ENCODE data around the gene STUM.
"Not testable (repeated sequence)": the region's sequence is repeated elsewhere in the genome, so short reads cannot be mapped to it uniquely, and the experiment has no call there.

The STUM gene

GRCh38 chr1:226610671-226611070 lies 62.1 kb downstream of the STUM start:
- TF ChIP-seq, protein P1, sequence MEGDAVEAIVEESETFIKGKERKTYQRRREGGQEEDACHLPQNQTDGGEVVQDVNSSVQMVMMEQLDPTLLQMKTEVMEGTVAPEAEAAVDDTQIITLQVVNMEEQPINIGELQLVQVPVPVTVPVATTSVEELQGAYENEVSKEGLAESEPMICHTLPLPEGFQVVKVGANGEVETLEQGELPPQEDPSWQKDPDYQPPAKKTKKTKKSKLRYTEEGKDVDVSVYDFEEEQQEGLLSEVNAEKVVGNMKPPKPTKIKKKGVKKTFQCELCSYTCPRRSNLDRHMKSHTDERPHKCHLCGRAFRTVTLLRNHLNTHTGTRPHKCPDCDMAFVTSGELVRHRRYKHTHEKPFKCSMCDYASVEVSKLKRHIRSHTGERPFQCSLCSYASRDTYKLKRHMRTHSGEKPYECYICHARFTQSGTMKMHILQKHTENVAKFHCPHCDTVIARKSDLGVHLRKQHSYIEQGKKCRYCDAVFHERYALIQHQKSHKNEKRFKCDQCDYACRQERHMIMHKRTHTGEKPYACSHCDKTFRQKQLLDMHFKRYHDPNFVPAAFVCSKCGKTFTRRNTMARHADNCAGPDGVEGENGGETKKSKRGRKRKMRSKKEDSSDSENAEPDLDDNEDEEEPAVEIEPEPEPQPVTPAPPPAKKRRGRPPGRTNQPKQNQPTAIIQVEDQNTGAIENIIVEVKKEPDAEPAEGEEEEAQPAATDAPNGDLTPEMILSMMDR (IDR thresholded peaks at IDR 0.05; ENCODE audit: low read depth, low read length, missing control alignments): no peak
- H3K27ac ChIP-seq: no peak overlapping the region
- no peaks in the 10 kb centered on the region for H3K27me3 ChIP-seq (replicated peaks)
- in situ Hi-C loops (cut with HindIII; ENCODE audit: low pct_ligation_motif_present, low sequenced_read_pairs): no loop called here
- DNase-seq: no peak
- no peak overlapping the region for H3K4me3 ChIP-seq (ENCODE audit: low read depth, low read length)
- H3K36me3 ChIP-seq (replicated peaks): no peaks in the 10 kb centered on the region

- TF ChIP-seq, protein P1 (IDR thresholded peaks at IDR 0.05; ENCODE audit: low read depth, low read length, missing control alignments): peak; percentile 32
- DNase-seq: no peak
- Histone ChIP-seq H3K36me3 (replicated peaks) (no peaks in the 10 kb centered on the region), H3K27ac (no peak overlapping the region), H3K4me3 (ENCODE audit: low read depth, low read length) (no peak overlapping the region), H3K27me3 (replicated peaks) (no peaks in the 10 kb centered on the region)
- in situ Hi-C loops (cut with HindIII; ENCODE audit: low pct_ligation_motif_present, low sequenced_read_pairs): no loop called here
These were observed 62.7 kb downstream of the STUM start for GRCh38 chr1:226611301-226611700.

- DNase-seq; H3K27me3 ChIP-seq (replicated peaks); H3K4me3 ChIP-seq (ENCODE audit: low read depth, low read length); in situ Hi-C loops (cut with HindIII; ENCODE audit: low pct_ligation_motif_present, low sequenced_read_pairs); H3K36me3 ChIP-seq (replicated peaks); H3K27ac ChIP-seq: not testable (repeated sequence)
These were observed 63.4 kb downstream of the STUM start for GRCh38 chr1:226611980-226612379.

DNA sequence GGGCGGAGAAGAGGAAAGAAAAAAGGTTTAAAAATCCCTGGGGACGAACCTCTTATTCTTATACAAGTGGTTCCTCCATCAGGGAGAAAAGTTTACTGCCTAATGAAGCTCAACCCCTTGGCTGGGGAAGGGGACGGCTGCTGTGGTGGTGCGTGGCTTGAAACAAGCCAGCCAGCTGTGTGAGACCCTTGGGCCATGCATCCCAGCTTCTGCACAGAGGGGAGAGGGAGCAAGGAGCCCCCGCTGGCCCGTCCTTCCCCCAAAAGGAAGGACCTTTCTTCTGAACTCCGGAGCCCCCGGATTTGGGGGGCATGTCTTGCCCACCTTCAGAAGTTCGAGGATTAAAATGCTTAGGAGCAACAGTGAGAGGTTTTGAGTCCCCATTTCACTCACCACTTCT lies 67.3 kb downstream of the STUM start:
- no peak overlapping the region for H3K27ac ChIP-seq
- no peaks in the 10 kb centered on the region for H3K27me3 ChIP-seq (replicated peaks)
- TF ChIP-seq, protein P1 (IDR thresholded peaks at IDR 0.05; ENCODE audit: low read depth, low read length, missing control alignments): no peak
- no peaks in the 10 kb centered on the region for H3K36me3 ChIP-seq (replicated peaks)
- DNase-seq: no peak
- H3K4me3 ChIP-seq (ENCODE audit: low read depth, low read length): no peak overlapping the region
- in situ Hi-C loops (cut with HindIII; ENCODE audit: low pct_ligation_motif_present, low sequenced_read_pairs): no loop called here

- TF ChIP-seq, protein P1 (IDR thresholded peaks at IDR 0.05; ENCODE audit: low read depth, low read length, missing control alignments): no peak
- Histone ChIP-seq H3K27ac (no peak overlapping the region), H3K4me3 (ENCODE audit: low read depth, low read length) (no peak overlapping the region), H3K27me3 (replicated peaks) (no peaks in the 10 kb centered on the region), H3K36me3 (replicated peaks) (no peaks in the 10 kb centered on the region)
- in situ Hi-C loops (cut with HindIII; ENCODE audit: low pct_ligation_motif_present, low sequenced_read_pairs): no loop called here
- no peak for DNase-seq
These were observed 68.1 kb downstream of the STUM start for GRCh38 chr1:226616636-226617035.

GRCh38 chr1:226617109-226617508 lies 68.5 kb downstream of the STUM start:
- H3K36me3 ChIP-seq (replicated peaks): no peaks in the 10 kb centered on the region
- in situ Hi-C loops (cut with HindIII; ENCODE audit: low pct_ligation_motif_present, low sequenced_read_pairs): no loop called here
- TF ChIP-seq, protein P1 (IDR thresholded peaks at IDR 0.05; ENCODE audit: low read depth, low read length, missing control alignments): no peak
- H3K4me3 ChIP-seq (ENCODE audit: low read depth, low read length): no peak overlapping the region
- H3K27ac ChIP-seq: no peak overlapping the region
- no peaks in the 10 kb centered on the region for H3K27me3 ChIP-seq (replicated peaks)
- no peak for DNase-seq

DNA sequence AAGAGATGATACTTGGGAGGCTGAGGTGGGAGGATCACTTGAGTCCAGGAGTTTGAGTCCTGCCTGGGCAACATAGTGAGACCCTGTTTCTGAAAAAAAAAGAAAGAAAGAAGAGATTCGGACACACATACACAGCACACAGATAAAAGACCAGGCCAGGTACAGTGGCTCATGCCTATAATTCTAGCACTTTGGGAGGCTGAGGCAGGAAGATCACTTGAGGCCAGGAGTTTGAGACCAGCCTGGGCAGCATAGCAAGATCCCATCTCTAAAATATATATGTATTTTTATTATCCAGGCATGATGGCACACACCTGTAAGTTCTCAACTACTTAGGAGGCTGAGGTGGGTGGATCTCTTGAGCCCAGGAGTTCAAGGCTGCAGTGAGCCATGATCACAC lies 69.2 kb downstream of the STUM start:
- DNase-seq; in situ Hi-C loops (cut with HindIII; ENCODE audit: low pct_ligation_motif_present, low sequenced_read_pairs); H3K27me3 ChIP-seq (replicated peaks); H3K36me3 ChIP-seq (replicated peaks); H3K4me3 ChIP-seq (ENCODE audit: low read depth, low read length); H3K27ac ChIP-seq: not testable (repeated sequence)

Measured in brain microvascular endothelial cell (primary cell).